ENCODE measurements around the gene SLX4IP.

GRCh38 chr20:10469056-10469455, 34.0 kb downstream of the SLX4IP start:
- TF ChIP-seq TAF1 (IDR thresholded peaks at IDR 0.05; ENCODE audit: borderline replicate concordance, insufficient read depth, low read length) (no peak), POLR2AphosphoS5 (IDR thresholded peaks at IDR 0.05; ENCODE audit: low read depth, low read length) (no peak), SIN3A (IDR thresholded peaks at IDR 0.05; ENCODE audit: borderline replicate concordance, insufficient read depth, low read length) (no peak), FOXP2 (optimal IDR thresholded peaks at IDR 0.05; ENCODE audit: borderline replicate concordance, extremely low read depth, extremely low read length, insufficient read depth) (no peak)
- TF ChIP-seq, protein P1, sequence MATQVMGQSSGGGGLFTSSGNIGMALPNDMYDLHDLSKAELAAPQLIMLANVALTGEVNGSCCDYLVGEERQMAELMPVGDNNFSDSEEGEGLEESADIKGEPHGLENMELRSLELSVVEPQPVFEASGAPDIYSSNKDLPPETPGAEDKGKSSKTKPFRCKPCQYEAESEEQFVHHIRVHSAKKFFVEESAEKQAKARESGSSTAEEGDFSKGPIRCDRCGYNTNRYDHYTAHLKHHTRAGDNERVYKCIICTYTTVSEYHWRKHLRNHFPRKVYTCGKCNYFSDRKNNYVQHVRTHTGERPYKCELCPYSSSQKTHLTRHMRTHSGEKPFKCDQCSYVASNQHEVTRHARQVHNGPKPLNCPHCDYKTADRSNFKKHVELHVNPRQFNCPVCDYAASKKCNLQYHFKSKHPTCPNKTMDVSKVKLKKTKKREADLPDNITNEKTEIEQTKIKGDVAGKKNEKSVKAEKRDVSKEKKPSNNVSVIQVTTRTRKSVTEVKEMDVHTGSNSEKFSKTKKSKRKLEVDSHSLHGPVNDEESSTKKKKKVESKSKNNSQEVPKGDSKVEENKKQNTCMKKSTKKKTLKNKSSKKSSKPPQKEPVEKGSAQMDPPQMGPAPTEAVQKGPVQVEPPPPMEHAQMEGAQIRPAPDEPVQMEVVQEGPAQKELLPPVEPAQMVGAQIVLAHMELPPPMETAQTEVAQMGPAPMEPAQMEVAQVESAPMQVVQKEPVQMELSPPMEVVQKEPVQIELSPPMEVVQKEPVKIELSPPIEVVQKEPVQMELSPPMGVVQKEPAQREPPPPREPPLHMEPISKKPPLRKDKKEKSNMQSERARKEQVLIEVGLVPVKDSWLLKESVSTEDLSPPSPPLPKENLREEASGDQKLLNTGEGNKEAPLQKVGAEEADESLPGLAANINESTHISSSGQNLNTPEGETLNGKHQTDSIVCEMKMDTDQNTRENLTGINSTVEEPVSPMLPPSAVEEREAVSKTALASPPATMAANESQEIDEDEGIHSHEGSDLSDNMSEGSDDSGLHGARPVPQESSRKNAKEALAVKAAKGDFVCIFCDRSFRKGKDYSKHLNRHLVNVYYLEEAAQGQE (IDR thresholded peaks at IDR 0.05; ENCODE audit: insufficient read depth in 1 of 2, low read depth in 2 of 2, low read length in 2 of 2) = no peak

Data from PFSK-1 (cell line).